Fibroblast of mammary gland (primary cell): ENCODE measurements around the gene BRINP2.

ENCODE experiments used
- DNase-seq: peaks from one replicate; pipeline ENCODE4 v3.0.0-alpha.2; 2010; ENCODE audit warnings: low read depth
- H3K4me3 ChIP-seq: 2 replicates; pipeline ENCODE4 v1.5.1; 2011; ENCODE audit warnings: low read depth, mild to moderate bottlenecking, low read length, moderate library complexity; ENCODE audit not compliant: control insufficient read depth
- TF ChIP-seq, protein P1 (sequence below): conservative IDR thresholded peaks from 2 replicates; pipeline ENCODE4 v1.5.1; 2011; ENCODE audit warnings: low read depth, low read length, inconsistent platforms; ENCODE audit not compliant: control insufficient read depth, insufficient read depth

Gene BRINP2

DNA sequence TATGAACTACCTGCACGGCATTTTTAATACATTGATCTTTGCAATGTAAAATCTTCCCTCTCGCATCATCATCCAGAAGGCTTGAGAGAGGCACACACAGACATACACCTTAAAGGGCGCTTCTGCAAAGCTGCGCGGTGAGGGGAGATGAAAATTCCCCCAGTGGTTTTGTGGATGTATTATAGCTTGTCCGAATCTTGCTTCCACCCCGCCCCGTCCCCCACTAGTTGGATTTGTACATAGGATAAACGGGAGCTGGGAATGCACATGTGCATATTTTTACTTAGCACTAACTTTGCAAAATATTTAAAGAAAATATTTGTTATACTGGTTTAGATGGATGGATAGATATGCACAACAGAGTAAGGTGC lies 5.7 kb upstream of the BRINP2 start:
- peak overlapping the region; percentile 41 for H3K4me3 ChIP-seq
- TF ChIP-seq, protein P1, sequence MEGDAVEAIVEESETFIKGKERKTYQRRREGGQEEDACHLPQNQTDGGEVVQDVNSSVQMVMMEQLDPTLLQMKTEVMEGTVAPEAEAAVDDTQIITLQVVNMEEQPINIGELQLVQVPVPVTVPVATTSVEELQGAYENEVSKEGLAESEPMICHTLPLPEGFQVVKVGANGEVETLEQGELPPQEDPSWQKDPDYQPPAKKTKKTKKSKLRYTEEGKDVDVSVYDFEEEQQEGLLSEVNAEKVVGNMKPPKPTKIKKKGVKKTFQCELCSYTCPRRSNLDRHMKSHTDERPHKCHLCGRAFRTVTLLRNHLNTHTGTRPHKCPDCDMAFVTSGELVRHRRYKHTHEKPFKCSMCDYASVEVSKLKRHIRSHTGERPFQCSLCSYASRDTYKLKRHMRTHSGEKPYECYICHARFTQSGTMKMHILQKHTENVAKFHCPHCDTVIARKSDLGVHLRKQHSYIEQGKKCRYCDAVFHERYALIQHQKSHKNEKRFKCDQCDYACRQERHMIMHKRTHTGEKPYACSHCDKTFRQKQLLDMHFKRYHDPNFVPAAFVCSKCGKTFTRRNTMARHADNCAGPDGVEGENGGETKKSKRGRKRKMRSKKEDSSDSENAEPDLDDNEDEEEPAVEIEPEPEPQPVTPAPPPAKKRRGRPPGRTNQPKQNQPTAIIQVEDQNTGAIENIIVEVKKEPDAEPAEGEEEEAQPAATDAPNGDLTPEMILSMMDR = no peak
- DNase-seq = no peak

DNA sequence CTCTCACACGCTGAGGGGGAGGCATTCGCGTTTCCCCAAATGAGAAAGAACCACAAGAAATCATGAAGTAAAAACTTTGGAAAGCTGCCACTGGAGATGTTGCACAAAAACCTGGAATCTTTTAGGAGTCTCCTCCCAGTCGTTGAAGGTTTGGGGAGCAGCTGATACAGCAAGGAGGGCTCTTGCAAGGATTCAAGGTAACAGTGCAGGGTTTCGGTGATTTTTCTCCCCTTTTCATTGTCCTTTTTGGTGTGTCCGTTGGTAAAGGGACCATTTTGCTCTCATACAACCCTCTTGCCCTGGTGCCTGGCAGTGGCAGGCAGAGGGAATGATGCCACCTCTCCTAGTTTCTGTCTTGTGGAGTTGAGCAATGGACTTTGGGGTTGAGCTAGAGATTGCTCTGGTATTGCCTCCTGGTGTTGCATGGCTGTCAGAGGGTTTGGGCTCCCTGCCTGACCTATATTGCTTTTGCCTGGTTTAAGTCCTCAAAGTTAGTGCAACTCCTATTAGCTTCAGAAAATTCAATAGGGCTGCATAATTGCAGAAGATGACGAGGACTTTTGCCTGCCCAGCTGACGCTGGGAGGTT lies 872 bp downstream of the BRINP2 start:
- H3K4me3 ChIP-seq = no peak overlapping the region
- TF ChIP-seq, protein P1 = no peak
- peak; percentile 30 for DNase-seq

DNA sequence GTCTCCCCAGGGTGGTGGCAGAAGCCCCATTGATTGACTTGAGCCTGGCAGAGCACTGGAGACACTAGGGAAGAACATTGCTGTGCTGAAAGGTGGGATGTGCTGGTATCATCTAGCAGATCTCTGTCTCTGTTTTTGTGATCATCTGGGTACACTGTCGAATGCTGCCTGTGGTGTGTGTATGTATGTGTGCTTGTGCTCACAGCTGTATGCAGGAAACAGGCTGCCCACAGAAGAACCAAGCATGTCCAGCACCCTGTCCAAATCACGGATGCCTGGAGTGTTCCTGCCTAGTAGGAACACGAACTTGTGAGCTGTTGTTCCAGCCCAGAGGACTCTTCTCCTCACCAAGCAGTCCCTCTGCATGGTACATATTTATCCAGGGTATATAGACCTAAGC lies 1.5 kb downstream of the BRINP2 start:
- TF ChIP-seq, protein P1 = no peak
- no peak for DNase-seq
- no peak overlapping the region for H3K4me3 ChIP-seq

DNA sequence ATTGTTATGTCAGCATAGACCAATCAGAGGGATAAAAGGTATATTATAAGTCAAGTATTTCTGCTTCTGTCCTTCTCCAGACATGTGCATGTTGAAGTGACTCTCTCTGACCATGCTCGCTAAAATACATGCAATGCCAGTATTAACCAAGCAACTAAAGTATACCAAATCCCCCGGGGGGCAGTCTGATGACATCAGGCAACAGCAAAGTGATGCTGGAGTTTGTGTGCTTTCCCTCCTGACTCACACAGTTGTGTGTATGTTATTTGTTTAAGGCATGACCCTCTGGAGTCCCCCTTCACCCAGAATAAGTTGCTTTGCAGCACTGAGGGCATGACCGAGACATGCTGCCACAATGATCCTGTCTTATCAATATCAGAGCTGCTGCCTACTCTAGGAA lies 2.1 kb downstream of the BRINP2 start:
- peak; percentile 76 for DNase-seq
- no peak overlapping the region for H3K4me3 ChIP-seq
- TF ChIP-seq, protein P1 = no peak

DNA sequence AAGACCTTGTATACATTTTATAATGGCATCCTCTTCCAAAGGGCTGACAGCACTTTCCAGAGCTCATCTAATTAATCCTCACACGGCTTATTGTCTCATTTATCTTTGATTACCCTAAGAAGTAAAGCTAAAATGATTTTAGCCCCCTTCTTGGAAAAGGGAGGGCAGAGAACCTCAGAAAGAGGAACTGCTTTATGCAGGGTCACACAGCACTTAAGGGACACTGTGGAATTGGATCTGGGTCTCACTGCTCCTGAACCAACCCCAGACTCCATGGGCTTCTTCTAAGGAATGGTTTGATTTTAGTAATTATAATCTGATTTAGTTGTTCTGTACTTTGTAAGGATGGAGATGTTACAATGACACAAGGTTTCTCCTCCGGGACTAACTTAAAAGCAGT lies 3.2 kb downstream of the BRINP2 start:
- no peak overlapping the region for H3K4me3 ChIP-seq
- DNase-seq = no peak
- TF ChIP-seq, protein P1 = no peak

DNA sequence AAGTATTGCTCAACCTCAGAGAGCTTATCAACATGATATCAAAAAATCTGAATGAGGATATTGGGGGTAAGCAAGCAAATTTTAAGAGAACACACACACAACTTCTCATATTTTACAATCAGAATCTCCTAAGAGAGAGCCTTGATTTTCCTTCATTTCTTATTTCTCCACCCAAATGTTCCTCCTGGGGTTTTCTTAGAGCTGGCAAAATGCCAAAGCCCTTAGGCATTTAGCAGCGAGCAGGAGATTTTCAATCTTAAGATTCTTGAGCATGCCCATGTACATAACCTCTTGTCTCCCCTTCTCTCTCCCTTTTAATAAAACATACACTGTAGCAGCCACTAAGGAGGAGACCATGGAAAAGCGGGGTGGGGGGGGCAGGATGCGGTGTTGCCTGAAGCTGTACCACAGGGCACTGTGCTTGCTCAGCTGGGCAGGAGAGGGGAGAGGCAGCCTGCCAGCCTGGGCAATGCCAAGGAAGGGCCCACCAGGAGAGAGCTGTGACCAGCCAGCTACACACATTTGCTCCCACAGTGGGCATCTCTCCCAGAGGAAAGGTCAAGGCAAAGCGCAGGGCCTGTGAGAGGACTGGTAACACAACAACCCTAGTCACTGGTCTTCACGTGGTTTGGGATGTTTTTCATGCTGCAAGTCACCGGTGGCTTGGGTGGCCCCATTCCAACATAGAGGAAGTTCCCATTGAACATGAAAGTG lies 4.3 kb downstream of the BRINP2 start:
- DNase-seq = no peak
- H3K4me3 ChIP-seq = no peak overlapping the region
- TF ChIP-seq, protein P1 = no peak
